Loucy (cell line): ENCODE measurements around the gene GUCD1.
"Not testable (repeated sequence)": the region's sequence is repeated elsewhere in the genome, so short reads cannot be mapped to it uniquely, and the experiment has no call there.

Source experiments
- H2AFZ ChIP-seq: fragments of 200-600 bp; sonication (generic); 2 replicates; pipeline ENCODE4 v1.6.0; 2016; ENCODE audit warnings: antibody characterized with exemption, mild to moderate bottlenecking, low read length, moderate library complexity
- H3F3A ChIP-seq: fragments of 200-600 bp; 2 replicates; pipeline ENCODE4 v1.6.0; 2016; ENCODE audit warnings: antibody characterized with exemption, low read depth, mild to moderate bottlenecking
- H3K27me3 ChIP-seq: fragments of 200-600 bp; sonication (generic); 2 replicates; pipeline ENCODE4 v1.6.1; 2014; ENCODE audit warnings: low read length, mild to moderate bottlenecking; ENCODE audit not compliant: insufficient read depth, poor library complexity, severe bottlenecking
- H3K36me3 ChIP-seq: fragments of 200-600 bp; sonication (generic); 2 replicates; pipeline ENCODE4 v1.6.1; 2016; ENCODE audit warnings: low read length; ENCODE audit not compliant: insufficient read depth
- H3K4me1 ChIP-seq: fragments of 200-600 bp; sonication (generic); 2 replicates; pipeline ENCODE4 v1.5.1; 2014; ENCODE audit warnings: low read length, mild to moderate bottlenecking; ENCODE audit not compliant: insufficient read depth, poor library complexity, severe bottlenecking
- H3K4me2 ChIP-seq: fragments of 200-600 bp; sonication (generic); 2 replicates; pipeline ENCODE4 v1.6.0; 2014; ENCODE audit warnings: antibody characterized with exemption, low read length, low read depth, mild to moderate bottlenecking; ENCODE audit not compliant: poor library complexity, severe bottlenecking
- H3K4me3 ChIP-seq: fragments of 200-600 bp; sonication (generic); 2 replicates; pipeline ENCODE4 v1.5.1; 2014; ENCODE audit warnings: low read length, mild to moderate bottlenecking, mixed read lengths; ENCODE audit not compliant: poor library complexity, severe bottlenecking
- H3K79me2 ChIP-seq: fragments of 200-600 bp; sonication (generic); 2 replicates; pipeline ENCODE4 v1.6.1; 2014; ENCODE audit warnings: low read length; ENCODE audit not compliant: insufficient read depth
- H3K9ac ChIP-seq: fragments of 200-600 bp; sonication (generic); 2 replicates; pipeline ENCODE4 v1.6.0; 2014; ENCODE audit warnings: mild to moderate bottlenecking, low read depth, low read length, moderate library complexity; ENCODE audit not compliant: poor library complexity, severe bottlenecking
- H3K9me2 ChIP-seq: fragments of 200-600 bp; sonication (generic); replicated peaks from 2 replicates; pipeline ENCODE4 v1.6.1; 2016; ENCODE audit warnings: low read depth, low read length, mixed read lengths
- H3K9me3 ChIP-seq: fragments of 200-600 bp; sonication (generic); 2 replicates; pipeline ENCODE4 v1.6.1; 2014; ENCODE audit warnings: mild to moderate bottlenecking, antibody characterized with exemption, low read length, low read depth; ENCODE audit not compliant: insufficient read depth
- H4K20me1 ChIP-seq: fragments of 200-600 bp; sonication (generic); 2 replicates; pipeline ENCODE4 v1.6.0; 2014; ENCODE audit warnings: antibody characterized with exemption, low read length, mild to moderate bottlenecking; ENCODE audit not compliant: insufficient read depth, poor library complexity, severe bottlenecking
- EZH2phosphoT487 ChIP-seq: fragments of 200-600 bp; IDR thresholded peaks from 2 replicates; pipeline ENCODE4 v1.6.1; 2018; ENCODE audit warnings: antibody characterized with exemption, mild to moderate bottlenecking, moderate library complexity, borderline replicate concordance
- TF ChIP-seq, protein P1 (sequence below): fragments of 200-600 bp; sonication (generic); conservative IDR thresholded peaks from 2 replicates; pipeline ENCODE4 v1.5.1; 2014; ENCODE audit warnings: mild to moderate bottlenecking, antibody characterized with exemption, low read length

GUCD1 gene

DNA sequence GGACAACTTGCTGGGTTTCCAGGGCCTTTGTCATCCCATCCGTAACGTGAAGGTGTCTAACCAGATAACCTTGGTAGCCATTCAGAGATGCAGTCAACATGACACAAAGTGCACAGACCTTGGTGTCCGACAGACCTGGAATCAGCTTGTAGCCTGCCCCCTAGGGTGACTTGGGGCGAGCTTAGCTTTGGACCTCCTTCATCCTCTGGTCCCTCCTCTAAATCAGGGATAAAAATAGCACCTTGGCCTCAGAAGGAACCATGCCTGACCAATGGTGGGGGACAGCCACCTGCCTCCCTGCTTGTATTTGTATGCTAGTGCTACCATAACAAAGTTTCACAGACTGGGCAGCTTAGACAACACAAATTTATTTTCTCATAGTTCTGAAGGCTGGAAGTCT, 4.5 kb upstream of the GUCD1 start:
- no peak for TF ChIP-seq EZH2phosphoT487
- TF ChIP-seq, protein P1, sequence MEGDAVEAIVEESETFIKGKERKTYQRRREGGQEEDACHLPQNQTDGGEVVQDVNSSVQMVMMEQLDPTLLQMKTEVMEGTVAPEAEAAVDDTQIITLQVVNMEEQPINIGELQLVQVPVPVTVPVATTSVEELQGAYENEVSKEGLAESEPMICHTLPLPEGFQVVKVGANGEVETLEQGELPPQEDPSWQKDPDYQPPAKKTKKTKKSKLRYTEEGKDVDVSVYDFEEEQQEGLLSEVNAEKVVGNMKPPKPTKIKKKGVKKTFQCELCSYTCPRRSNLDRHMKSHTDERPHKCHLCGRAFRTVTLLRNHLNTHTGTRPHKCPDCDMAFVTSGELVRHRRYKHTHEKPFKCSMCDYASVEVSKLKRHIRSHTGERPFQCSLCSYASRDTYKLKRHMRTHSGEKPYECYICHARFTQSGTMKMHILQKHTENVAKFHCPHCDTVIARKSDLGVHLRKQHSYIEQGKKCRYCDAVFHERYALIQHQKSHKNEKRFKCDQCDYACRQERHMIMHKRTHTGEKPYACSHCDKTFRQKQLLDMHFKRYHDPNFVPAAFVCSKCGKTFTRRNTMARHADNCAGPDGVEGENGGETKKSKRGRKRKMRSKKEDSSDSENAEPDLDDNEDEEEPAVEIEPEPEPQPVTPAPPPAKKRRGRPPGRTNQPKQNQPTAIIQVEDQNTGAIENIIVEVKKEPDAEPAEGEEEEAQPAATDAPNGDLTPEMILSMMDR, result no peak
- peaks cover 50% of the 10 kb centered on the region for H3K36me3 ChIP-seq
- no peaks in the 10 kb centered on the region for H3K9me3 ChIP-seq
- peaks cover 4% of the 10 kb centered on the region for H3K27me3 ChIP-seq
- peaks cover 89% of the 10 kb centered on the region for H3K79me2 ChIP-seq
- no peaks in the 10 kb centered on the region for H3F3A ChIP-seq
- peaks cover 81% of the 10 kb centered on the region for H4K20me1 ChIP-seq
- H3K9me2 ChIP-seq, result no peaks in the 10 kb centered on the region
- peak overlapping the region; percentile 97 for H3K4me3 ChIP-seq
- peak overlapping the region; percentile 98 for H3K9ac ChIP-seq
- no peak overlapping the region for H2AFZ ChIP-seq
- peaks cover 58% of the 10 kb centered on the region for H3K4me1 ChIP-seq
- H3K4me2 ChIP-seq, result peak overlapping the region; percentile 93

DNA sequence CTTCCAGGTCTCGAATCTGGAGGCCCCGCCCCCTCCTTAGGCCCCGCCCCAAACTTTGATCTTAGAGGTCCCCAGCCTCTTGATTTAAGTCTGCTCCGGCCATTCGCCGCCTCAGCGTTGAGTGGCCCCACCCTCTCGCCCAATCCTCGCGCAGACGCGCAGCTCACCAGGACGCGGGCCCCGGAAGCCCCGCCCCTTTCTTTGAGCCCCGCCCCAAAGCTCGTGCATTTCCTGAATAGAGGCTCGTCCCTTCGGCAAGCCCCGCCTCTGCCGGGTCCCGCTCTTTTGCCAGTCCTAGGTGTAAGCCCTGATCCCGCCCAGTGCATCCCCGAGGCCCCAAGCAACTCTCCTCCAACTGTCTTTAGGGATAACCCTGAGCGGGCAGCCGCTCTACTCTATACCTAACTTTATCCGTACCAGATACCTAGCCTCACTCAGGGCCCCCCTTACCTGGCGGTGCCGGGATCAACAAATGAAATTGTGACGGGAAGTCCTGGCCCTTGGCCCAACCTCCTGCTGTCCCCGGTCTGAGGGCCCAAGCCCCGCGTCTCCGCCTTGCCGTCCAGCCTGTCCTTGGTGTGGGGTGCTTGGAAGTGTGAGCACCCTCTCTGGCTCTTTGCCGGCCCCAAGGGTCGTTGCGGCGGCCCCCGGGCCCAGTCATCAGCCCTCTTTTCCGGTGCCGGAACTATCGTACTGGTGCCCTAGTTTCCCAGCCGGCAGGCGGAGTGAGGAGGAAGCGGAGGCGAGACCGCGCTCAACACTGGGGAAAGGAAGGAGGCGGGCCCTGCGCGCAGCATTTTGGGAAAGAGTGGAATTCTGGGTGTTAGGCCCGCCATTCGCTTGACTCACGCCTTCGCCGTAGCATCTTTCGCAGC, 464 bp upstream of the GUCD1 start, which contains the start of gene SNRPD3:
Gene SNRPD3 (plus strand): TSS at position 835 of the 875 bp plus-strand sequence. CDS start 1,676 bp downstream, outside the sequence.
- Histone ChIP-seq H2AFZ (peak within 1 kb of the TSS; percentile 91), H3F3A (no peaks in the 10 kb centered on the region), H3K4me1 (peaks cover 56% of the 10 kb centered on the region), H3K4me3 (peak within 1 kb of the TSS; percentile 97), H3K36me3 (peaks cover 22% of the 10 kb centered on the region), H3K9ac (peak within 1 kb of the TSS; percentile 98), H3K27me3 (peaks cover 4% of the 10 kb centered on the region), H3K9me2 (no peaks in the 10 kb centered on the region), H3K9me3 (no peaks in the 10 kb centered on the region), H3K4me2 (peak within 1 kb of the TSS; percentile 93), H4K20me1 (peaks cover 72% of the 10 kb centered on the region), H3K79me2 (peaks cover 89% of the 10 kb centered on the region)
- TF ChIP-seq, protein P1, result no peak
- no peak for TF ChIP-seq EZH2phosphoT487

DNA sequence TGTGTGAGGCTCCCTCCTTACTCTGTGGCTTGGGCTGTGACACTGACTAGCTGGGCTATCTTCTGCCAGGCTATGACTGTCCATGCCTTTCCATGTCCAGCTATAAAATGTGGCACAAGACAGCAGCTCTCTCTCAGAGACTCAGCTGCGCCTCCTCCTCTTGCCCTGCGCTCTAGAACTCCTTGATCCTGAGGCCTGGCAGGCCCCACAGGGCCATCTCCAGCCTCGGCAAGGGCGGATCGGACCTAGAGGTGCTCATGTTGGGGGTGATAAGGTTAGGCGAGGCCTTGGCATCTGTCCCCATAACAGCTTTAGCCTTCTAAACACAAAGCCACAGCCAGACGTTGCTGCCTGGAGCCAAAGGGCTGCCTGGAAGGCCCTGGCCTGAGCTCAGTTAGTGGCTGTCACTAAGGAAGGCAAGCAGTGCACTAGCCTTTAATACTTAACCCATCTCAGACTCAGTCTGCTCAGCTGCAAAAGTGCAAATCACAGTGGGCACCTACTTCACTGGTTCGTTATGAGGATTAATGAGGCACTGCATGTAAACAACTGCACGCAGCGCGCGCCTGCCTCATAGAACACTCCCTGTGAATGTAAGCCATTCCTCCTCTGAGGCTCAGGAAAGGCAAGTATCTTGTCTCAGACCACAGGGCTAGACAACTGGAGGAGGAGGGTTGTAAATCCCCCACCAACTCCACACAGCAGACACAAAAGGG, 1.2 kb downstream of the GUCD1 start:
- TF ChIP-seq, protein P1, result no peak
- no peak for TF ChIP-seq EZH2phosphoT487

DNA sequence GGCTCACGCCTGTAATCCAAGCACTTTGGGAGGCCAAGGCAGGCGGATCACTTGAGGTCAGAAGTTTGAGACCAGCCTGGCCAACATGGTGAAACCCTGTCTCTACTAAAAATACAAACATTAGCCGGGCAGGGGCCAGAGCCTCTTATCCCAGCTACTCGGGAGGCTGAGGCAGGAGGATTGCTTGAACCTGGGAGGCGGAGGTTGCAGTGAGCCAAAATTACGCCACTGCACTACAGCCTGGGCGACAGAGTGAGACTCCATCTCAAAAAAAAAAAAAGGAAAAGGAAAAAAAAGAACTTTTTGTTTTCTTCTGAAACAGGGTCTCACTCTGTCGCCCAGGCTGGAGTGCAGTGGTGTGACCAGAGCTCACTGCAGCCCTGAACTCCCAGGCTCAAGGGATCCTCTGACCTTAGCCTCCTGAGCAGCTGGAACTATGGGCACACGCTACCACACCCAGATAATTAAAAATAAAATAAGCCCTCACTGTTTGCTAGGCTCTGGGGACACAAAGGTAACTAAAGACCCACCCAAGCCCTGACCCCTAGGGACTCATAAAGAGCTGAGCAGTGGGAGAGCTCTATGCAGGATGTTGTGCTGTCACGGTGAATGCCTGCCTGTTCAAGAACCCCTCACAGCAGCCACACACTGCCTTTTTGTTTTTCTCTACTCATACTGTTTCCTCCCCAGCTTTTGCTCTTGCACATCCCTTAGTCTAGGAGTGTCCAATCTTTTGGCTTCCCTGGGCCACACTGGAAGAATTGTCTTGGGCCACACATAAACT, 2.2 kb downstream of the GUCD1 start:
- Histone ChIP-seq H3K4me2 (peak overlapping the region; percentile 88), H3K9ac (peak overlapping the region; percentile 98), H4K20me1 (peaks cover 50% of the 10 kb centered on the region), H3K36me3 (peaks cover 11% of the 10 kb centered on the region), H3K79me2 (peaks cover 86% of the 10 kb centered on the region), H3K4me1 (peaks cover 45% of the 10 kb centered on the region), H3K4me3 (peak overlapping the region; percentile 97)
- H3F3A ChIP-seq, H3K9me3 ChIP-seq, H3K9me2 ChIP-seq, H3K27me3 ChIP-seq, H2AFZ ChIP-seq: not testable (repeated sequence)

More for the DNA sequence above, 1.2 kb downstream of the GUCD1 start:
- H4K20me1 ChIP-seq, result peaks cover 60% of the 10 kb centered on the region
- peak overlapping the region; percentile 98 for H3K9ac ChIP-seq
- H3K4me2 ChIP-seq, result peak overlapping the region; percentile 88
- no peaks in the 10 kb centered on the region for H3F3A ChIP-seq
- peaks cover 52% of the 10 kb centered on the region for H3K4me1 ChIP-seq
- H3K4me3 ChIP-seq, result peak overlapping the region; percentile 97
- no peaks in the 10 kb centered on the region for H3K9me3 ChIP-seq
- H3K36me3 ChIP-seq, result peaks cover 12% of the 10 kb centered on the region
- peaks cover 92% of the 10 kb centered on the region for H3K79me2 ChIP-seq
- H2AFZ ChIP-seq, result no peak overlapping the region
- H3K27me3 ChIP-seq, result peaks cover 4% of the 10 kb centered on the region
- no peaks in the 10 kb centered on the region for H3K9me2 ChIP-seq
